ENCODE data around the gene MYO5B.
"Not testable (repeated sequence)": the region's sequence is repeated elsewhere in the genome, so short reads cannot be mapped to it uniquely, and the experiment has no call there.

Gene MYO5B

GRCh38 chr18:49910019-49910418 lies 284.9 kb downstream of the MYO5B start:
- DNase-seq, result no peak

- DNase-seq, result no peak
Observed at GRCh38 chr18:49907346-49907929, 287.5 kb downstream of the MYO5B start.

DNA sequence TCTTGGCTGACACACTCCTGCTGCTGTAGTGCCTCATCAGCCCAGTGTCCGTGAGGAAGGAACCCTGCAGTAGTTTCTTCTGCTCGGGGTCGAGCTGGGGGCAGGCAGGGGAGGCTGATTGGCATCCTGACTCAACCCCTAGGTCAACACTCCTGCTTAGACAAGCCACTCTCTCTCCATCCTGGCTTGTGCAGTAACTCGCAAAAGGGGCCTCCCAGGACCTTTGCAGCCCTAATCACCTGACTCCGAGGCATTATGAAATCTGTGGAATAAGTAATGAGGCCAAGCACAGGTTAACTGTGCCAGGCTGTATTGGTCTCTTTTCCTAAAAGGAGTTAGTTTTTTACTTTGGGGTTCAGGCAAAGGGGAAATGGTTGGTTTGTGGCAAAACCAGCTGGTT lies 289.2 kb downstream of the MYO5B start:
- DNase-seq, result no peak

DNA sequence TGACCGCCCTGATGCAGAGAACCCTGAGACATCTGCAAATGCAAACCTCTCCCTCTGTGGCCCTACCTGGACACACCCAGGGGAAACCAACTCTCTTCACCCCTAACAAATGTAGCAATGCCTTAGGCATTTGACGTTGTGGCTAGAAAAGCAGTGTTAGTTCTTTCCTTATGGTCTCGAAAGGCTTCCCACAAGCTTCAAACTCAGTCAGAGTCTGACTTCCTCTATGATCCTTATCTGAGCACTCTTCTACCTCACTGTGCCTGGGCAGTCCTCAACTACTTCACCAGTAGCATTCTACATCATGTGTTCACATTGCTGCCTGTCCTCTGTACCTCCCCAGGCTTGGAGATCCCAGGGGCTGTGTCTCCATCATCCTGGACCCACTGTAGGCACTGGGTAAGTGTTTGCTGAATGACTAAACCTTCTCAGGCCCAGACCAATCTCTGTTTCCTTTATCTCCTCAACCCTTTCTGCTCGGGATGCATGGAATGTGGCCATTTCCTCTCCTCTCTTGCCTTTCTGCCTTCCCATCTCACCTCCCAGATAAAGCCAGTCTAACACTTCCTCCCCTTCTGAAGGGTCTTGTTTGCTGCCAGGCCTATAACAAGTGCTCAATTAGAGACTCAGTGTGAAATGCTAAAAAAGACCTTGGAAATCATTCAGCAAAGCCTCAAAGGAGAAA lies 289.9 kb downstream of the MYO5B start:
- no peak for DNase-seq

DNA sequence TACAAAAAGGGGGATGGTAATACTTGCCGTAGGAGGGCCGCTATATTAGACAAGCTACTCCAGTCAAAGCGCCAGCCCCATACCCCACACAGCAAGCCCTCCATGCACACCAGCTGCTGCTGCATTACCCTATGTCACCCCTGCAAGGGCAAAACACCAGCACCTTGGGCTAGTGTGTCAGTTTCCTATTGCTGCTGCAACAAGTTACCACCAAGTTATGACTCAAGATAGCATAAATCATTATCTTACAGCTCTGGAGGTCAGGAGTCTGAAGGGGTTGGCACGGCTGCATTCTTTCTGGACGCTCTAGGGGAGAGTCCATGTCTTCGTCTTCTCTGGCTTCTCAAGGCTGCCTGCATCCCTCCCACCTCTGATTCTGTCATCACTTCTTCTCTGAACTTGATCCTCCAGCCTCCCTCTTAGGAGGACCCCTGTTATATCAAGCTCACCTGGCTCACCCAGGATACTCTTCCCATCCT lies 293.0 kb downstream of the MYO5B start:
- no peak for DNase-seq

DNA sequence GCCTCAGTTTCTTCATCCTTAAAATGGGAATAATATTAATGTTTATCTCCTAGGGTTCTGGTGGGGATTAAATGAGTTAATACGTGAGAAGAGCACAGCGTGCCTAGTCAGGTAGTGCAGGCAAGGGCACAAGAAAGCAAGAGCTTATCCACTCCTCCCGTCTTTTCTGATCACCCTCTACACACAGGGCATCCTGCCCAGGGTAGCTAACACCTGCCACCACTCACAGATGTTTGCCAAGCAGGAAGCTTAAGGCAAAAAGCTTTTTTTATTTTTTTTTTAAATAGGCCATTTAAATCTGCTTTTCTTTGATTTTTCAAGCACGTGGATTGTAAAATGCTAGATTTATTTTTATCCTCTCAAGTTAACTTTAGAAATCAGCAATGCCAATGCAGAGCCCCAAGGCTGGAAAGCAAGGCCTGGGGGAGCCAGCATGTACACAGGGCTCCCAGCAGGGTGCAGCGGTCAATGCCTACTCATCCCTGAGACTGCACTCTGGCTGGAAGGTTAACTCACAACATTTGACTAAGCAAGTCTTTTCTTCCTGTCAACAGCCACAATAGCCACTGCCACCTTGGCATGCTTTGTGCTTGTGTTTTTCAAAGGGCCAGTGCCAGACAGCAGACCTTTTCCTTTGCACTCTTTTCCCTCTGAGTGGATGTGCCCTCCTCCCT lies 295.2 kb downstream of the MYO5B start:
- no peak for DNase-seq

- peak; percentile 71 for DNase-seq
Observed at GRCh38 chr18:49898421-49898820, 296.5 kb downstream of the MYO5B start.

DNA sequence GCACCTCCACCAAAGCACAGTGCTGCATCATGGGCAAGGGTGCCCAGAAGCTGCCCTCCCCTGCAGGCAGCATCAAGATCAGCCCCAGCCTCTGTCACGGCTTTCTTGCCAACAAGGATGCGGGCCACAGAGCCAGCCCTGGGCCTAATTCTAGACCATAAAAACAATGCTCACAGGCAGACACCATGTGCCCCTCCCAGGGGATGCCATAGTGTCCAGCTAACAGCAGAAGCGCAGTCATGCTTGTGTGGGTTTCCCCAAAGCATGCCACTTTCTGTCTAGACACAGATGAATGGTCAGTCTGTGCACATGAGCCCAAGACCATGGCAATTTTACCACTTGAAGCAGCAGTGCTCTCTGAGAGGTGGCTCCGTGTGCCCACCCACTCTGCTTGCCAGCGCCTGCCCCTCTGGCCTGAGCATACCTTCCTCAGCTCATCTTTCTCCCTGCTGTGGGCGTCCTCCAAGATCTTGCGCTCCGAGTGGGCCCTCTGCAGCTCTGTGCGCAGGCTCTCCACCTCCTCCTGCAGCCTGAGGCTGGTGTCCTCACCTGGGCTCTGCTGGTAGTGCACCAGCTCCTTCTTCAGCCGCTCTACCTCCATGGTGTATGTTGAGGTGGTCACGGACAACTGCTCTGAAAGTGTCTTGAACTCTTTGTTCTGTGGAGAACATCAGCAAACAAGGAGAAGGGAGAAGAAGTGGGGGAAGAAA lies 300.3 kb downstream of the MYO5B start:
- no peak for DNase-seq

DNA sequence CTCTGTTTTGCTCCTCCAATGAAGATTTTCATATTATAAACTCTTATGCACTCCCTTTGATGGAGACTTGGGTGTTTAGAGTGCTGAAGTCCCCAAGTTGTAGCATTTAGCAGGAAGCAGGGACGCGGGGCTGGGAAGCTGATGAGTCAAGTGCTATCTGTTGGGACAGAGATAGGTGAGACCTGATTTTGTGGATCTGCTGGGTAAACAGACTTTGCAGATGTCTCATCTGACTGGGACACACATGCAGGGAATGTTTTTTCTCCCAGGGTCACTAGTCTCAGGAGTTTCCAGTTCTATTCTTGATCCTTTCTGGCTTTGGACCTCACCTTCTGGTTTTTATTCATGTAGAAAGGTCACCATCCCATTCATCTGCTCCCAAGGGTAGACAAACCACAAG lies 301.9 kb downstream of the MYO5B start:
- DNase-seq, result no peak

GRCh38 chr18:49892148-49892924 lies 302.6 kb downstream of the MYO5B start:
- DNase-seq, result no peak

DNA sequence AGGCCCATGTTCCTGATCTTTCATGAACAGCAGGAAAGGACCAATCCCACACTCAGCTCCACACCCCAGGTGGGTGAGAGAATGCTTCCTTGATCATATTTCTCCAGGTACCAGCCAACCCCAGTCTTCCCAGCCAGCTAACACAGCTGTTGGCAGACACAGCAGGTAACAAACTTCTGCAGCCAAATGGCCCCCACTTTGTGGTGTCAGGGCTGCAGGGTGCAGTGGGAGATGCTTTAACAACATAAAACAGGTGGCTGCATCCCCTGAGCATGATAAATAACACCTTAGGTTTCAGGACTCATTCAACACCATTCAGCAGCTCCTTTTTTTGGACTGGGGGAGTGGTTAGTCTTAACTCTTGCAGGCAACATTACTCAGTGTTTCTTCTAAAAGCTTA lies 304.9 kb downstream of the MYO5B start:
- DNase-seq, result no peak

DNA sequence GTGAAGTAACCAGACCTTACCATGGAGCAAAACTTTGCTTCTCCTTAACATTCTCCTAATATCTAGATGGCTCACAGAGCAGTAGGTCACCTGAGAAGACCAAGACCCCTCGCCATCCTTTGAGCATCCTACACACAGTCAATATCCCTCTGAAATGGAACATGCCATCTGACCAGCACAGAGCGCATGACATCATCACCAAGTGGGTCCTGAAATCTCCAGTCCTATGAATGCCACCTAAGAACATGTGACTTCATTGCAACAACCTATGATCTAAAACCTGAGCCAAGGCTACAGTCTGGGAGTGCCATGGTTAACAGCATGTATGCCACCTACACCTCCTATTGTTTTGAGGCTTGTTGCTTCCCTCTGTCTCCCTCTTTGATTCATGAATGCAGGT lies 305.4 kb downstream of the MYO5B start:
- not testable (repeated sequence) for DNase-seq

DNA sequence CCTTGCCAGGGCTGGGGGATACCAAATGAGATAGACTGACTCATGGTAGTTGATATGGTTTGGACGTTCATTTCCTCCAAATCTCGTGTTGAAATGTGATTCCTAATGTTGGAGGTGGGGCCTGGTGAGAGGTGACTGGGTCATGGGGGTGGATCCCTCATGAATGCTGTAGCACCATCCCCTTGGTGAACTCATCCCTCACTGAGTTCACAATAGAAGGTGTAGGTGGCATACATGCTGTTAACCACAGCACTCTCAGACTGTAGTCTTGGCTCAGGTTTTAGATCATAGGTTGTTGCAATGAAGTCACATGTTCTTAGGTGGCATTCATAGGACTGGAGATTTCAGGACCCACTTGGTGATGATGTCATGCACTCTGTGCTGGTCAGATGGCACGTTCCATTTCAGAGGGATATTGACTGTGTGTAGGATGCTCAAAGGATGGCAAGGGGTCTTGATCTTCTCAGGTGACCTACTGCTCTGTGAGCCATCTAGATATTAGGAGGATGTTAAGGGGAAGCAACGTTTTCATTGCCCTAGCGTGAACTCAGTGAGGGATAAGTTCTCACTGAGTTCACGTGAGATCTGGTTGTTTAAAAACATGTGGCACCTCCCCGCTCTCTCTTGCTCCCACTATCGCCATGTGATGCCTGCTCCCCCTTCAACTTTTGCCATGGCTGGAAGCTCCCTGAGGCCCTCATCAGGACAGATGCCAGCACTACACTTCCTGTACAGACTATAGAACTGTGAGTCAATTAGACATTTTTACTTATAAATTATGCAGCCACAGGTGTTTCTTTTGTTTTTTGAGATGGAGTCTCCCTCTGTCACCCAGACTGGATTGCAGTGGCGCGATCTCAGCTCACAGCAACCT lies 307.8 kb downstream of the MYO5B start:
- DNase-seq, result no peak

DNA sequence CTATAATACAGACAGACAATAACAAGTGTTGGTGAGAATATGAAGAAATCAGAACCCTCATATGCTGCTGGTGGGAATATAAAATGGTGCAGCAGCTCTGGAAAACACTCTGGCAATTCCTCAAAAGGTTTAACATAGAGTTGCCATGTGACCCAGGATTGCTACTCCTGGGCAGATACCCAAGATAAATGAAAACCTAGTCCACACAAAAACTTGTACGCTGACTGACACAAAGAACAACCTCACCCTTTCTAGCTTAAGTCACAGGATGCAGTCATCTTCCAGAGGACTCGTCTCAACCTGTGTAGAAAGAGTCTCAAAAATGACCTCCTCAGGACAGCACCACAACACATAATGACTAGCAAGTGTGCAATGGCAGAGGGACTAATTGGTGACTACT lies 310.0 kb downstream of the MYO5B start:
- no peak for DNase-seq

DNA sequence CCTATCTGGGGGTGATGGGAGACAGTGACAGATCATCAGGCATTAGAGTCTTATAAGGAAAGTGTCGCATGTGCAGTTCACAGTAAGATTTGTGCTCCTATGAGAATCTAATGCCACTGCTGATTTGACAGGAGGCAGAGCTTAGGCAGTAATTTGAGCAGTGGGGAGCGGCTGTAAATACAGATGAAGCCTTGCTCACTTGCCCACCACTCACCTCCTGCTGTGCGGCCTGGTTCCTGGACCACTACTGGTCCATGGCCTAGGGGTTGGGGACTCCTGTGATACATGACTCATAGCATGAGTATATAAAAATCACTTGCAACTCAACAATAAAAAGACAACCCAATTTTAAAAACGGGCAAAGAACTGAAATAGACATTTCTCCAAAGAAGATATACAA lies 310.5 kb downstream of the MYO5B start:
- DNase-seq, result no peak

DNA sequence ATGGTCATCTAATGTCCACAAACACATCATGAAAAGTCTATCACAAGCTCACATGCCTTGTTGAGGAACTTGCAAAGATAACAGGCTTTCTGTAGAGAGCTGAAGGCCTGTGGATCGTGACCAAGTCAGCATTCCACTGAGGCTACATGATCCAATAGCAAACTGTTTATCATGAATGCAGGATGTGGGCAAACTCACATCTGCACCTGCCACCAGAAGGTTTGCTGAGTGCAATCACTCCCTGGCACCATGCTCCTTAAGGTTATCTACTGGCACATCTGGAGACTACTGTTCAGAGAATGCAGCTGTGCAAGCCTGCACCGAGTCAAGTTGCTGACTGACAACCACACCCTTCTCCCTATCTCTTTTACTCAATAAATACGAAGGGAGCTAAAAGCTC lies 314.3 kb downstream of the MYO5B start:
- DNase-seq, result no peak

GRCh38 chr18:49879271-49879580 lies 315.7 kb downstream of the MYO5B start:
- no peak for DNase-seq

DNA sequence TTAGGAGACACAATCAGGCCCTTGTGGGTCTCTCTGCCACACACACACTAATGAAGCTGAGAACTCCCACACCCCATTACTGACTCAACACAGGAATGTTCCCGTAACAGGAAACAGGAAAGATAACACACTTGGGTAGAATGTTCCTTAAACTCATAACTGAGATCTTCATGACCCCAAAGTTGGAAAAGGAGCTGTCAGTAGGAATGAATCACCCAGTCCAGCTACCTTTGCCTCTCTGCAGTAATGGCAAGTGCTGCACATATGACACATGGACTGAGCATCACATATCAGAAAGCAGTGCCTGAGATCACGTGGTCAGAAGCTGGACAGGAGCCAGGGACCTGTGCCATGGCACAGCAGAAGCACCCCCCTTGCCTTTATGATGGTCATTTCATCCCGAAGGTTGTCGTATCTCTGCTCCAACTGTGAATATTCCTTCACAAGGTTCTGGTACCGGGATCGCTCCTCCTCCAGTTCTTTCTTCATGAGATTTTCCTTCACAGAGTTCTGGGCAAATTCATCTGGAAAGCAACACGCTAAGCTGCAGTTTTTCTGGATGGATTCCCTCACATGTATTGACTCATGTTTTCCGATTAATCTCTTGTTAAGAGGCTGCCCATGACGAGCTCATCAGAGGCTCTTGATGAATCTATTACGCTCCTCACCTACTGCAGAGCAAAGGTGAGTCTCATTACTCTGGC lies 316.2 kb downstream of the MYO5B start:
- DNase-seq, result no peak

- DNase-seq, result no peak
Observed at GRCh38 chr18:49878015-49878414, 316.9 kb downstream of the MYO5B start.

DNA sequence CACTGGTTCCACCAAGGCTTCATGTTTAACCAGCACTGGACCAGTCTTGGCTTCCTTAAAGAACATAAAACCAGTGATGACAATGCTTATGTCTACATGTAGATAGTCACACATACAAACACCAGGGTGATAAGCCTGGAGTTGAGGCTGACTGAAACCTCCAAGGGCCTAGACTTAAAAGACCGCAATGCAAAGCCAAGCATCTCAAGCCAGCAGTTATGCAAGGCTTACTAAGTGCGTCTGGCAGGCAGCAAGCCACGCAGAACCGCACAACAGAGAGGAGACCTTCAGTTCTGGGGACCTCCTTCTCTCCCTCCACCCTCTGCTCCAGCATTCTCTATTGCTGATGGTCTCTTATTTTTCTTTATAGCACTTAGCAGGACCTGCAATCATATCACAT lies 318.4 kb downstream of the MYO5B start:
- DNase-seq, result no peak

GRCh38 chr18:49875783-49876182 lies 319.2 kb downstream of the MYO5B start:
- DNase-seq, result no peak

All from activated CD4-positive, alpha-beta T cell treated with anti-CD3 and anti-CD28 coated beads for 48 hours (primary cell).